Upper lobe of left lung (tissue), 4 donors: ENCODE results near the gene GRK1.

Experiments
- EP300 ChIP-seq, 4 donors: sonication (generic); formaldehyde crosslinking; IDR thresholded peaks; one replicate each; pipeline ENCODE4 v1.5.1; 2017; ENCODE audit warnings: antibody characterized with exemption in 4 of 4, control low read depth in 2 of 4
- POLR2AphosphoS5 ChIP-seq, 2 donors: sonication (generic); formaldehyde crosslinking; IDR thresholded peaks; one replicate each; pipeline ENCODE4 v1.5.1; 2017; ENCODE audit warnings: antibody characterized with exemption in 2 of 2
- TF ChIP-seq, protein P1 (sequence below), 6 experiments: fragments of 450-650 bp in 4 of 6; fragments of 200-600 bp in 2 of 6; sonication (generic) in 2 of 6; IDR thresholded peaks; one replicate each; pipeline ENCODE4 v1.5.1; 2016 to 2019; ENCODE audit warnings: antibody characterized with exemption in 6 of 6

DNA sequence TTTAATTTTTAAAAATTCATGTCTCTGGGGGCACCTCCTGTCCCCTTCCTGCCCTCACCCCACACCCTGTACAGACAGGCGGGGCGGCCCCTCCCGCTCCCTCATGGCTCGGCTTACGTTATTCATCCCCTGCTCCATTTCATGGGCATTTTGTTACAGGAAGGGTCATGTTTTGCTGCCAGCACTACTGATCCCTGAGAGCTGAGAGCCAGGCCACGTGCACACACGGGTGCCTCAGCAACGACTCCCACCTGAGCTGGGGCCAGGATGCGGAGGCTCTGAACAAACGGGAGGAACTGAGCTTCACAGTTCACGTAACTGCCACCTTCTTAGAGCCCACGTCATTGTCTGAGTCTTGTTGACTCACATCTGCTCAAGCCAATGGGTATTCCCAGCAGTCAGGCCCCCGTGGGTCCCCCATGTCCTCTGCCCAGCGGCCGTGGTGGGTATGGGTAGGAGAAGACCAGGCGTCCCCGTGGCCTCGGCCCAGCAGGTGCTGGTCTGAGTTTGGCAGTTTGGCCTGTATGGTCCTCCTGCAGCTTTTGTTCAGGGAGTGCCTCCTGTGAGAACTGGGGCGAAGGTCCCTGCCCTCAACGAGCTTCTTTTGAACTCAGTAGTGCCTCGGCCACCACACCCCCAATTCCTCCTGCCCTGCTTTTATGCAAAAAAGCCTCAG is 75.6 kb downstream of the GRK1 start:
- TF ChIP-seq, protein P1, sequence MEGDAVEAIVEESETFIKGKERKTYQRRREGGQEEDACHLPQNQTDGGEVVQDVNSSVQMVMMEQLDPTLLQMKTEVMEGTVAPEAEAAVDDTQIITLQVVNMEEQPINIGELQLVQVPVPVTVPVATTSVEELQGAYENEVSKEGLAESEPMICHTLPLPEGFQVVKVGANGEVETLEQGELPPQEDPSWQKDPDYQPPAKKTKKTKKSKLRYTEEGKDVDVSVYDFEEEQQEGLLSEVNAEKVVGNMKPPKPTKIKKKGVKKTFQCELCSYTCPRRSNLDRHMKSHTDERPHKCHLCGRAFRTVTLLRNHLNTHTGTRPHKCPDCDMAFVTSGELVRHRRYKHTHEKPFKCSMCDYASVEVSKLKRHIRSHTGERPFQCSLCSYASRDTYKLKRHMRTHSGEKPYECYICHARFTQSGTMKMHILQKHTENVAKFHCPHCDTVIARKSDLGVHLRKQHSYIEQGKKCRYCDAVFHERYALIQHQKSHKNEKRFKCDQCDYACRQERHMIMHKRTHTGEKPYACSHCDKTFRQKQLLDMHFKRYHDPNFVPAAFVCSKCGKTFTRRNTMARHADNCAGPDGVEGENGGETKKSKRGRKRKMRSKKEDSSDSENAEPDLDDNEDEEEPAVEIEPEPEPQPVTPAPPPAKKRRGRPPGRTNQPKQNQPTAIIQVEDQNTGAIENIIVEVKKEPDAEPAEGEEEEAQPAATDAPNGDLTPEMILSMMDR (IDR thresholded peaks at IDR 0.05) = no peak
- TF ChIP-seq EP300 (IDR thresholded peaks at IDR 0.05) (no peak), POLR2AphosphoS5 (IDR thresholded peaks at IDR 0.05) (no peak)
